Liver (tissue), 3 donors: ENCODE results near the gene ENDOU.

Source experiments
- FOXA1 ChIP-seq: IDR thresholded peaks from 2 replicates; pipeline ENCODE4 v1.6.1; 2016; ENCODE audit warnings: antibody characterized with exemption
- JUND ChIP-seq, 2 donors: IDR thresholded peaks; 2 replicates each; pipeline ENCODE4 v1.6.1; 2016; ENCODE audit warnings: antibody characterized with exemption in 2 of 2
- SP1 ChIP-seq: IDR thresholded peaks from 2 replicates; pipeline ENCODE4 v1.6.1; 2018; ENCODE audit warnings: antibody characterized with exemption, mild to moderate bottlenecking
- TAF1 ChIP-seq: conservative IDR thresholded peaks from 2 replicates; pipeline ENCODE4 v1.6.1; 2016; ENCODE audit warnings: antibody characterized with exemption, mild to moderate bottlenecking
- TF ChIP-seq, protein P1 (sequence below): fragments of 150-350 bp; IDR thresholded peaks from 2 replicates; pipeline ENCODE4 v1.5.1; 2017; ENCODE audit warnings: improper control_type of control experiment, low read depth, low read length; ENCODE audit not compliant: missing input control
- donor health status: healthy.
- donor health status: healthy.

DNA sequence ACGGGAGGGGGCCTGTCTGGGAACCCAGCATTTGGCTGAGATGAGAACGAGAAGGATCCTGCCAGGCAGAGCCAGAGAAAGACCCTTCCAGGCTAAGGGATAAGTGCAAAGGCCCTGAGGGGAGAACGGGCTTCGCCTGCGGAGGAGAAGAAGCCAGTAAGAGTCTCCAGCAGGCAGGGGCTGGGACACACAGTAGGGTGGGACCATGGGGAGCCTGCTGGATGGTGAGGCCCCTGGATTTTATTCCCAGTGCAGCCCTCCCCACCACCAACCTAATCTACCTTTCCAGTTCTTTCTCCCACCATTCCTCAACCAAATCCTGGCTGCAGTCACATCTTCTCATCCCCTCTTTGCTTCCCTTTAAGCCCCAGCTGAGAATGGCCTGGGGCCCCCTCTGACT, 20.8 kb upstream of the ENDOU start:
- TF ChIP-seq SP1 (no peak), TAF1 (no peak), FOXA1 (no peak), JUND (IDR thresholded peaks at IDR 0.05) (no peak)
- TF ChIP-seq, protein P1, sequence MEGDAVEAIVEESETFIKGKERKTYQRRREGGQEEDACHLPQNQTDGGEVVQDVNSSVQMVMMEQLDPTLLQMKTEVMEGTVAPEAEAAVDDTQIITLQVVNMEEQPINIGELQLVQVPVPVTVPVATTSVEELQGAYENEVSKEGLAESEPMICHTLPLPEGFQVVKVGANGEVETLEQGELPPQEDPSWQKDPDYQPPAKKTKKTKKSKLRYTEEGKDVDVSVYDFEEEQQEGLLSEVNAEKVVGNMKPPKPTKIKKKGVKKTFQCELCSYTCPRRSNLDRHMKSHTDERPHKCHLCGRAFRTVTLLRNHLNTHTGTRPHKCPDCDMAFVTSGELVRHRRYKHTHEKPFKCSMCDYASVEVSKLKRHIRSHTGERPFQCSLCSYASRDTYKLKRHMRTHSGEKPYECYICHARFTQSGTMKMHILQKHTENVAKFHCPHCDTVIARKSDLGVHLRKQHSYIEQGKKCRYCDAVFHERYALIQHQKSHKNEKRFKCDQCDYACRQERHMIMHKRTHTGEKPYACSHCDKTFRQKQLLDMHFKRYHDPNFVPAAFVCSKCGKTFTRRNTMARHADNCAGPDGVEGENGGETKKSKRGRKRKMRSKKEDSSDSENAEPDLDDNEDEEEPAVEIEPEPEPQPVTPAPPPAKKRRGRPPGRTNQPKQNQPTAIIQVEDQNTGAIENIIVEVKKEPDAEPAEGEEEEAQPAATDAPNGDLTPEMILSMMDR = no peak
